Activated CD8-positive, alpha-beta T cell treated with anti-CD3 and anti-CD28 coated beads, Interleukin-2, amount 10 ng/mL, durations not matched to agents 7 days and 5 days (primary cell): ENCODE measurements around the gene ZFP2. TPM values are rescaled to one million over a fixed set of nuclear protein-coding genes. Genes with fewer than 3 reads are reported as not detected.

Experiments used
- total RNA-seq, 2 experiments: library from RNA; stranded (reverse); gene quantifications; one replicate each; pipeline ENCODE4 v1.2.3, GENCODE V29; 2021

Gene ZFP2
- total RNA-seq, 2 experiments from 2014 or later, result 0.21 to 0.26 TPM

Other genes starting within 250 kb of the ZFP2 start
- 10 to 100 TPM in 1 of 2 experiments, 1 to 10 TPM in 1; 8.2 to 10.6 TPM for gene ZNF354A, start 165.3 kb upstream of the ZFP2 start, total RNA-seq
- gene ZNF354B, start 36.0 kb upstream of the ZFP2 start, total RNA-seq, result 10 to 100 TPM; 12.4 to 13.7 TPM
- not detected for gene ZNF454, start 45.3 kb downstream of the ZFP2 start, total RNA-seq
- gene GRM6, start 99.4 kb downstream of the ZFP2 start, total RNA-seq, result not detected
- 1 to 10 TPM; 4.1 to 4.7 TPM for gene ZNF879, start 127.9 kb downstream of the ZFP2 start, total RNA-seq
- 1 to 10 TPM; 6.8 to 7.5 TPM for gene ZNF354C, start 164.5 kb downstream of the ZFP2 start, total RNA-seq